ENCODE measurements around the gene ESR1. TPM values are rescaled to one million over a fixed set of nuclear protein-coding genes. Genes with fewer than 3 reads are reported as not detected.
"Not testable (repeated sequence)": the region's sequence is repeated elsewhere in the genome, so short reads cannot be mapped to it uniquely, and the experiment has no call there.

The ESR1 gene
- polyA plus RNA-seq, 1 donor, result 2.5 TPM

DNA sequence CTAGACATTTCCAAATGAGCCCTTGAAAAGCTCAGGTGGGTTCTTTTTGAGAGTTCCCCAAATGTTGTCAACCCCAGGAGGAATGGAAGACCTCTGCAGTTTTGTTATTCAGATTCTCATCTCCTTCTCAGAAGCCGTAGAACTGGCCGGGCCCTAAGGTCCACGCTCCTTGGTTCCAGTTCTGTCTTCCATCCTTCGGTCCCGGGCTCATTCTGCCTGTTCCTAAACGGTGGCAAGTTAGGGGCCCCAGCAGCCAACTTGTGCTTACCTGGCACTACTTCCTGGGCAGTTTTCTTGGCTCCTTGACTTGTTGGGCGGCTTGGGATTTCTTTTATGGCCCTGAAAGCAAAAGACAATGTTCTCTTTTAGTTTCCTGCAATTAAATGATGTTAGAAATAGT, 6.4 kb downstream of the ESR1 start:
- no peak for DNase-seq

DNA sequence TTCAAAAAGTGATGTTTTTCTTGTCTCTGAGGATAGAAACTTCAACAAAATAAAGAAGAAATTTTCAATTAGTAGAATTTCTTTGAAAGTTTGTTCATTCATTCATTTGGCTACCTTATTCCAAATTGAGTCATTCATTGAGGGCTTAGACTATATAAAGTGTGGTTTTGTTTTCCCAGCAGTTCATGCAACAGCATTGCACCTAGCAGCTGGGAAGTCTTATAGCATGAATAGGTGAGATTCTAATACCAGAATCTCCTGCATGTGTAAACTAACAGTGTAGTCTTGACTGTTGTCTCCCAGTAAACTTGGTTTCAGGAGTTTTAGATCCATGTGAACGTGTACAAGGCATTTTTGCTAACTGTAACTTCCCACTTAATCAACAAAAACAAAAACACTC, 7.1 kb downstream of the ESR1 start:
- no peak for DNase-seq

DNA sequence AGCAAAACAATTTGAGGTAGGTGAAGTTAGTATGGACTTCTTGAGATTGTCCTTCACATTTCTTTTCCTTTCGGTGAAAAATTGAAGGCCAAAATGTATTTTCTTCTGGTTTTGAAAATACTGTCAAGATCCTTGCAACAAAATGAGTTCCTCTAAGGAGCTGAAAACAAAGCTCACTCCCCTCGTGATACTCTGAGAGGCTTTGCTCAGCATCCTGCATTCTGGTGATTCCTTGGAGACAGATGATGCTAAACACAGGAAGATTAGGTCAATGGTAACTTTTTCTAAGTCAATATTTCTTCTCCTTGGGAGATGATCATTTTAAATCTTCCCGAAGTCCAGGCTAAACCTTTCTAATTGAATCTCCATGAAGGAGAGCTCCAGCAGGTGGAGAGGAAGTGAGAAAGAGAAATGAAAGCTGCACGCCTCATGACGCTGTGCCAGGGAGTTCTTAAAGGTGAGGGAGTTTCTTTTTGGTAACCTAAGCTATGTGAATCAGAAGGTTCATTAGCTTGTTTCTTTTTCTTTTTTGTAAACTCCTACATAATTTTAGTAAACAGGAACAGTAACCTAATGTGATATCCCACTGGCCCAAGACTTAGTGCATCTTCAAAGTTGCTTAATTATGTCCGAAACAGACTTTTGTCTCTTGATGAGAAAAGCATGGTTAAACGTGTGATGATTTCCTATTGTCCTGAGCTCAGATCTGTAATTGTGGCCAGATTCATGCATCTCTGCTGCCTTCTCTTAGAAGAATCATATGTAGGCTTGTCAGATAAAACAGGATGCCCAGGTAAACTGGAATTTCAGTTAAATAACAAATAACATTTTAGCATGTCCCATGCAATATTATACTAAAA, 15.0 kb downstream of the ESR1 start:
- DNase-seq, result no peak

DNA sequence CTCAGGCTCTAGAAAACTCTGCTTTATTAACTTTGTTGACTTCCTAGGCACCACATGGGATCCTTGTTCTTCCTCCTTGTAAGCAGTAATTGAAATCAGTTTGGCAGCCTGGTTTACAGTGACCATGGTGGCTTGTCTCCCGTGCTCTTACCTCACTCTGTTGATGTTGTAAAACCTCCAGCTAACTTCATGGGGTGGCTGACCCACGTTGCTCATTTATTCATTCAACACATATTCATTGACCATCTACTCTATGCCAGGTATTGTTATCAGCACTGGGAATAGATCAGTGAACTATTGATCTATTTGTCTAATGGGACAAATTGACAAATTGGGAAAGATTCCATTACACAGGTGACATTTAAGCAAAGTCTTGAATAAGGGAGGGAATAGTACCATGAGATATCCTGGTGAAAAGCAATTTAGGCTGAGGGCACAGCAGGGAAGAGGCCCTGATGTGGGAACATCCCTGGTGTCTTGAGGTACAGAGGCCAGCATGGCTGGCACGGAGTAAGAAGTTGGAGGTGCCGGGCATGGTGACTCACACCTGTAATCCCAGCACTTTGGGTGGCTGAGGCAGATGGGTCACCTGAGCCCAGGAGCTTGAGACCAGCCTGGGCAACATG, 19.1 kb downstream of the ESR1 start:
- no peak for DNase-seq

DNA sequence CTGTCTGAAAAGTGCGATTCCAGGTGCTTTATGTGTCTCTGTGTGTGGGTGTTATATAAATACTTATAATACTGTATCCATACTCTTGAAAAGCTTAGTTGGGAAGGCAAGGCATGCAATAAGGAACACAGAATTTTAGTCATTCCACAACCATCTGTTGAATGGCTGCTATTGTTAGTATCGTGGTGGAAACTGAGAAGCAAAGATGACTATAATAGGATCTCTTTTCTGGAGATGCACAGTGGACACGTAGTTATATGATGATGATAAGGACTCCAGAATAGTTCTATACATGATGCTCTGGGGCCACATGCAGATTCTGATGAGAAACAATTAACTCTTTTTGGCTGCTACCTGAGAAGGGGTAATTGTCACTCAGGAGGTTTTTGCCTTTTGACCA, 25.2 kb downstream of the ESR1 start:
- no peak for DNase-seq

DNA sequence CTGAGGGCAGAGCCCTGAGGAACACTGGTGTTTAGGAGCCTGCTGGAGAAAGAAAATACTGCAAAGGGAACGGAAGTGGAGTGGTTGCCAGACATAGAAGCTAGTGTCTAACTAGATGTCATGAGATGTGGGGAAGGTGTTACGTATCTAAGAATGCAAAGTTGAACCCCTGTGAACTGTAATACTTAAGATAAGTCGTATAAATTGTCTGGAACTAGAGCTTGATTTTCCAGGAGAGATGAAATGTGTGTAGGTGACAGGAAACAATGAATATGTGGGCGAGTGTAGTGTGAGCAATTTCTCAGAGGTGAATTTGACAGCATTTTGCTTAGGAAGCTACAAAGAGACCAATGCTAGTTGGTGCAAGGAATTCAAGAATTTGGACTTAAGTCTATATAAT, 27.9 kb downstream of the ESR1 start:
- no peak for DNase-seq

DNA sequence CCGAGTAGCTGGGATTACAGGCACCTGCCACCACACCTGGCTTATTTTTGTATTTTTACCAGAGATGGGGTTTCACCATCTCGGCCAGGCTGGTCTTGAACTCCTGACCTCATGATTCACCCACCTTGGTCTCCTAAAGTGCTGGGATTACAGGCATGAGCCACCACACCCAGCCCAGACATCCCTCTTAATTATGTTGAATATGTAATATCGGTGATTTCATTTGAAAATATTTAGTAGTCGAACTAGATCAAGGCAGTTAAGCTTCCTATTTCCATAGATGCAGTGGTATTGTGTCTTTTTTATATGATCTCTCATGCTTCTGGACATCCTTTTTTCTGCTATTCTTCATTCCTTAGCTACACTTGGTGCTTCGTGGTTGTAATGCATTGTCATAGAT, 29.7 kb downstream of the ESR1 start:
- no peak for DNase-seq

DNA sequence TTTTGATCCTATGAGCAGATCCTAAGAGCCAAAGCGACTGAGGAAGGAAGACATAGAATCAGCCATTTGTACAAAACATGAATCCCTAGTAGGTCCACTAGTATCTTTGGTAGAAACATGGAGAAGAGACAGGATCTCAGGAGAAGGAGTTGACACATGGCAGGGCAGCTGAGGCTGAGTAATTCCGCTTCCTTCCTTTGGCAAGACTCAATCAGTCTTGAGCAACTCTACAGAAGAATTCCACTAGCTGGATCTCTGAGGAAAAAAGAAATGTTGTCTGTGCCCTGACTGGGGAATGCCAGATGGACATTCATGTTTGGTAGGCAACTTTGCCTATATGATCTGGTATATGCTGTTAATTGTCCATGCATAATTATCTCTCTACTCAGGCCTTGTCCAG, 35.3 kb downstream of the ESR1 start:
- no peak for DNase-seq

DNA sequence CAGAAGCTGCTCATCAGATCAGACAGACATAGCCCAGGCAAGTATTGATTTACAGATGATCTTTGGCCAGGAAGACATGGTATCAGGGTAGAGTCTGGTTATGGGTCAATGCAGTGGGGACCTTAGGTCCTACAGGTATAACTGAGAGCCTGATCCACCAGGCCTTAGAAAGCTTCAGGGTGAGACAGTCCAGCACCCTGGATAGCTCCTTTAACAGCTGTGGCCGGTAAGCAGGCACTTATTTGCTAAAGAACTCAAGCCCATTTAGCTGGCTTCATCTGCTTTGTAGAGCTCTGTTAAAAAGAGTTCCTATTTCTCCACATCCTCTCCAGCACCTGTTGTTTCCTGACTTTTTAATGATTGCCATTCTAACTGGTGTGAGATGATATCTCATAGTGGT, 39.6 kb downstream of the ESR1 start:
- DNase-seq, result peak; percentile 40

DNA sequence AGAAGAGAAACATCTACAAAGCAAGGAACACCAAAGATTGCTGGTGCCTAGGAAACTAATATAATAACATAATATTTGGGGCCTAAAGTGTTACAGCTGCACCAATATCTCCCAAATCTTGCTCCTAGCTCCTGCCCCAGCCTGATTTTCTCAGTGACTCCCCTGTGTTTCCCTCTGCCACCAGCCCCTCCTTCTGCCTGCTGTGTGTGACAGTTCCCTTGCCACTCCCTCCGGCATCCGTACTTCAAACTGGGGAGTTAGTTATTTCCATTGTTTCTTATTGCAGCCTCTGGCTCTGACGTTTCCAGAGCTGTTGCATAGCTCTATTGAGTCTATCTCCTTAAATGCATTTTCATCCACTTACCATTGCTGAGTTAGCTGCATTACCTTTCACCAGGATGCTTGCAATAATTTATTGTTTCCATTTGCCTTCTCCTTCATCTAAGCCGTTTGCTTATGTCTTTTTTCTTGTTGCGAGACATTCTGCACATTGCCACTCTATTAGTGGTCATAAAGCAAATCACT, 43.1 kb downstream of the ESR1 start:
- no peak for DNase-seq

DNA sequence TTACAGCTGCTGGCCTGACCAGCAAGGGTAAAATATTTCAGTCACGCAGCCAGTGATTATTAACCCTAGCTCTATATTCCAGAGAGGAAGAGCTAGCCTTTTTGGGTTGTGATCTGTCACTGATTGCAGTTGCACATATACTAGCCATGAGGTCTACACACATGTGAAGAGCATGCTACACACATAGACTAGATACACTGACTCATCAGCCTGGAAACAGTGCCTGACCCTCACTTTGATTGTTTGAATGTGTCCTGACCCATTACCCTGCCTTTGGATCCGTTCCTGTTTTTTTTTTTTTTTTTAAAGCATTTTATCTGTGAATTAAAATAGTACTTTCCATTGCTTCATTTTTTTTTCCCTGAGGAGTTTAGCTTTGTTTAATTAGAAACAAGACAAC, 50.8 kb downstream of the ESR1 start:
- no peak for DNase-seq

DNA sequence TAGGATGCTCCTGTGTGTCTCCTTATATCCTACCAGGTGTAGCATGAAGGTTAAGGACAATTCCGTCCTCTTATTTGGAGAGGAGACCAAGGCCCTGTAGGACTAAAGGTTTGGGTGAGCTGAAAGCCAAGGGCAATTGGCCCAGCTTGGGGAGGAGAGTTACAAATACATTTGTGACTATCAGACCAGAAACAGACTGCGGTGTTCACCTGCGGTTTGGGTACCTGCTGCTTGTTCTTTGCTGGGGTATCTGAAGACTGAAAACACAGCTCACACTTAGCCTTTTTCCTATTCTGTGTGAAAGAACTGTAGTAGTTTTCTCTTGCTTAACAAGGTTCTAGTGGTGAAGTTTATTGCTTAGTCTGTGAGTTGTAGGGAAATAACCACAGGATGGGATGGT, 55.0 kb downstream of the ESR1 start:
- no peak for DNase-seq

DNA sequence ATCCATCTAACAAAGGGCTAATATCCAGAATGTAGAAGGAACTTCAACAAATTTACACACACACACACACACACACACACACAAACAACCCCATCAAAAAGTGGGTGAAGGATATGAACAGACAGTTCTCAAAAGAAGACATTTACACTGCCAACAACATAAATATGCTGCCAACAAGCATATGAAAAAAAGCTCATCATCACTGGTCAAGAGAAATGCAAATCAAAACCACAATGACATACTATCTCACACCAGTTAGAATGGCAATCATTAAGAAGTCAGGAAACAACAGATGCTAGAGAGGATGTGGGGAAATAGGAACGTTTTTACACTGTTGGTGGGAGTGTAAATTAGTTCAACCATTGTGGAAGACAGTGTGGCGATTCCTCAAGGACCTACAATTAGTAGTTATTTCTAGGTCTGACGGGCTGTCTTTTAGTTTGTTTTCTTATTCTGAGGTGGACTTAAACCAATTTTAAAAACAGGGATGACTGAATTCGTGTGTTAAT, 59.9 kb downstream of the ESR1 start:
- DNase-seq, result not testable (repeated sequence)

DNA sequence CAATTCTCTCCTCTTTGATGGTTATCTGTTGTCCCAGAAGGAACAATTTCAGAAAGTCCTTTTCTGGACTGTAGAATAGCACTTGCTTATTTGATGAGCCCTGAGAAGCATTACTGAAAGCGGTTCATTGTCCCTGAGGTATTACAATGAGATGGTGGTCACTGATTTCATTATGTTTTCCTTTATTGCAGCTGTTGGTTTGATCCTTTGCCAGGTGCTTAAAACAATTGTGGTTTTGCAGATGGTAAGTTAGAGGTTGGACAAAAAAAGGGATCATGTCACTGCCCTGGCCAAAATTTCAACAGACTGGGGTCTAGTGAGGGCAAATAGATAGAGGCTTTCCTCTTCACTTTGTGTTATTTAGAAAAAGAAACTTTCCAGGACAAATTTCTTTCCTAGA, 61.9 kb downstream of the ESR1 start:
- DNase-seq, result peak; percentile 5

DNA sequence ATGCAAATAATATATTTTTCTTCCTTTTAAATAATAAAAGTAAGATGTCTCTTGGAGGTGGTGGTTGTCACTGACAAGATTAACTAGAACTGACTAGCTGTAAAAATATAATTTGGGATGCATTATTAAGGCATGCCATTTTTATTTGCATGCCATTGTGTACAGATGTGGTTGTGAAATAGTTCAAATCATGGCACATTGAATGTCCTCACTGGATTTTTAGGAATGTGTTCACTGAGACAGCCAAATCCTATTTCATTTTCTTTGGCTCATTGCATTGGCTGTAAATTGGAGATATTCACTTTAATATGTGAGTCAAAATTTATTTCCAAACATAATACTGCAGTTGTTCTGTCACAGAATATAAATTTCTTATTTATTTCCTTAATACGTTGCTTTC, 62.3 kb downstream of the ESR1 start:
- peak; percentile 8 for DNase-seq

DNA sequence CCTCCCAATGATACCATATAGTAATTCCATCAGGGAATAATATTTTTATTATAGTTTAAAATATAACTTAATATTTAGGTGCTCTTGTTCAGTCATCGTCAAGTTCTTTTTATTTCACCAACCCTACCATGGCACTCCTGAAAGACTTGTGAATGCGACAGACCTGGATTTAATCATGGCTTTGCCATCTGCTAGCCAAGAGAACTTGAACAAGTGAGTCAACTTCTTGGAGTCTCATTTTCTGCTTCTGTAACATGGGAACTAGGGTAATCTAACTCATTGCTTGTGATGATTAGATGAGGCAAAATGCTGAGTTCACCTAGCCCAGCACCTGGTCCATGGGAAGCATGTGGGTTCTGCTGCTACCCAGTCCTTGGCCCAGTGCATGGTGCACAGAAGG, 62.9 kb downstream of the ESR1 start:
- DNase-seq, result no peak

DNA sequence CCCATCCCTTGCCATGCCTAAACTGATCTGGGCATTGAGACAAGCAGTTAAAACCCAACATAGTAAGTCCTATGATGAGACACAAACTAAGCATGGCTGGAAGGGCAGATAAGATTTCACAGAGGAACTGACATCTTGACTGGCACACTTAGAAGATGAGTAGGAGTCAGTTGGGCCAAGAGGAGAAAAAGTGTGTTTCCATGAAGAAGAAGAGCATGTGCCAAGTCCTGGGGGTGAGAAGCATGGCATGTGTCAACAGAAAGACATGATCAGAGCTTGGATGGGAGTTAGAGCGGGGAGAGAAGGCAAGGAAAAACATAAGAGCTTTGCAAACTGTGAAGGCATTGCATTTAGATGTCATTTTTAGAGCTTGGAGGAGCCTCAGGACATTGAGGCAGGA, 68.0 kb downstream of the ESR1 start:
- no peak for DNase-seq

DNA sequence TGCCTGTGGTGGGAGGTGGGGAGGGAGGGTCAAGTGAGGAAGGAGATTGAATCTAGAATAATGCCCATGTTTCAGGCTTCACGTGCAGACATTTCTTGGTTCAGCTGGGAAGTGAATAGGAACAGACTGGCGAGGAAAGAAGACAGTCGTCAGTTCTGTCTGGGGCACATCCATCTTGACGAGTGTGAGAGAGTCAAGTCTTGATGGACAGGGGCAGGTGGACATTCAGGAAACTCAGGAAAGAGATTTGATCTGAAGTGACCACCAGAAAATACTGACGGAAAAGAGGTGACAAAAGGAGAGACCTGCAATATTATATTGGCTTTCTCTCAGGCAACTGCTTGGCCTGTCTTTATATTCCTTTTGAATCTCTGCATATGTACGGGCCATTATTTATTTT, 68.6 kb downstream of the ESR1 start:
- no peak for DNase-seq

DNA sequence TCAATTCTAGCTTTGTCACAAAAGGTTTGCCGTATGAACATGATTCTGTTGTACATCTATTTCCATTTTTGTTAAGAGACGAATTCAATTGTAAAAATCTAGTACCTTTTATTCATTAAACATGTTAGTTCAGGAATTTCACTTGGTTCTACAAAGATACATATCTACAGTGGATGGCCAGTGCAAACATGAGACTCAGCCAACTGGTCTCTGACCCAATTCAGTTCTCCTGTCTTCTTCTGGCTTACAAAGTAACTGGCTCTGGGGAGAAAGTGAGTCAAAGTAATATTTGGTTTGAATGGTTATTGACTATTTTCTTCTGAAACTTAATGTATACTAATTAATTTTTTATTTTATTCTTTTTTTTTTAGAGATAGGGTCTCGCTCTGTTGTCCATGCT, 70.0 kb downstream of the ESR1 start:
- no peak for DNase-seq

DNA sequence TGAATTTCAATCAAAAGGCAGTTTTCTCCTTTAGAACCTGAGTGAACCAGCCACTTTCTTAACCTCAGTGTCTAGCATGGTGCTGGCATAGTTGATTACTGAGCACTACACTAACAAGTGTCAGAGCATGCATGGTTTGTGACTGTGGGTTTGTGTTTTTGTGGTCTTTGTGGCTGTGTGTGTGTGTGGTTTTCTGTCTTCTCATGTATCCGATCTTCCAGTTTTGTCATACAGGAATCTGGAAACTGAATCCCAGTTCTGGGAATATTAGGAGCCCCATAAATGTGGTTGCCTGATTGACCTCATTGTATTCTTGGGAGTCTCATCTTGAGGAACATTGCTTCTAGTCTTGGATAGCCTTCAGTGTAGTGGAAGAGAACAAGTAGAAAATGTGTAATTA, 73.7 kb downstream of the ESR1 start:
- no peak for DNase-seq

DNA sequence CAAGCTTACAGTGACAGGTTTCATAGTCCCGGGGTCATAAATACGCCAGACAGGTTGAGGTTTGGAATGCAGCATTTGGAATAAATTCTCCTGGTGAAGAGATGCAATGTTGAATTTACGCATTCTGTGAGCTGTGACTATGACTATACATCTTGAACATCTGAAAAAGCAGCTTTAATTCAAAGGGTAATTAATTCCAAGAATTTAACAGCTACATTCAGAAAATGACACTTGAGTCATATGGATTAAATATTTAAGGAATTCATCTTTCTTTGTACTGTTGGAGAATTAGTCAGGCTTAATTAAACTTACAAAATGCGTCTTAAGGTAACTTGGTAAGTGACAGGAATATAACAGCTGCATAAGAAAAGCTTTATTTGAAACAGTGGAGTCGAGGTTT, 74.7 kb downstream of the ESR1 start:
- DNase-seq, result no peak

DNA sequence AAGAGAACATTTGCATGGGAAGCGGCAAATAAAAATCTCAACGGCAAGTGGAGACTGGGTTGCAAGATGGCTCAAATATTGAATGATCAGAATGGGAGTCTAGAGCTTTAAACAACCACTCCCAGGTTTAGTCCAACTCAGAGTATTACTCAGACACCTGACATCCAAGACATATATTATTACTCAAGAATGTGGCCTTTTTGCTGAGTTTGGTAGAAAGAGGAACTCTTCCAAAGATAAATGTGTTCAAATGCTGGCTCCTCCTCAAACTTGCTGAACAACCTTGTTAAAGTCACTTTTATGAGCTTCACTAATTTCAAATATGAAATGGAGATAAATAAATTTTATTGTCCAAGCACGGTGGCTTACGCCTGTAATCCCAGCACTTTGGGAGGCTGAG, 77.8 kb downstream of the ESR1 start:
- DNase-seq, result no peak

DNA sequence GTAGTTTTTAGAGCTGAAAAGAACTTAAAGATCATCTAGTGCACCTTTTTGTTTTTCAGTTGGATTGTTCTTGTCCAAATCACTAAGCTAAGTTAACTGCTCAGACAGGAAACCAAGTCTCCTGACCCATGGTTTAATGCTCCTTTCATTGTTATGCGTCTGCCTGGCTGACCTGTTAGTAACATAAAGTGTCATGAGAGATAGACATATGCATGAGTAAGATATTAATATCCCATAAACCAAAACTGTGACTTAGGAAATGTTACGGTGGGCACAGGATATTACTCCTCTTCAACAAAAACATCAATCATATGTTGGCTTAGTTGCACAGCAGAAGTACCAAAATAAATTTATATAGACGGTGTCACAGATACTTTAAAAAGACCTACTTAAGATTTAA, 84.0 kb downstream of the ESR1 start:
- no peak for DNase-seq

DNA sequence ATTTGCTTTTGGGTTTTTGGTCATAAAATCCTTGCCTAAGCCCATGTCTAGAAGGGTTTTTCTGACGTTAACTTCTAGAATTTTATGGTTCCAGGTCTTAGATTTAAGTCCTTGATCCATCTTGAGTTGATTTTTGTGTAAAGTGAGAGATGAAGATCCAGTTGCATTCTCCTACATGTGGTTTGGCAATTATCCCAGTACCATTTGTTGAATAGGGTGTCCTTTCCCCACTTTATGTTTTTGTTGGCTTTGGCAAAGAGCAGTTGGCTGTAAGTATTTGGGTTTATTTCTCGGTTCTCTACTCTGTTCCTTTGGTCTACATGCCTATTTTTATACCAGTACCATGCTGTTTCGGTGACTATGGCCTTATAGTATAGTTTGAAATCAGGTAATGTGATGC, 86.9 kb downstream of the ESR1 start:
- DNase-seq, result not testable (repeated sequence)
